ENCODE data around the gene KBTBD13.
"Not testable (repeated sequence)": the region's sequence is repeated elsewhere in the genome, so short reads cannot be mapped to it uniquely, and the experiment has no call there.

Gene KBTBD13

DNA sequence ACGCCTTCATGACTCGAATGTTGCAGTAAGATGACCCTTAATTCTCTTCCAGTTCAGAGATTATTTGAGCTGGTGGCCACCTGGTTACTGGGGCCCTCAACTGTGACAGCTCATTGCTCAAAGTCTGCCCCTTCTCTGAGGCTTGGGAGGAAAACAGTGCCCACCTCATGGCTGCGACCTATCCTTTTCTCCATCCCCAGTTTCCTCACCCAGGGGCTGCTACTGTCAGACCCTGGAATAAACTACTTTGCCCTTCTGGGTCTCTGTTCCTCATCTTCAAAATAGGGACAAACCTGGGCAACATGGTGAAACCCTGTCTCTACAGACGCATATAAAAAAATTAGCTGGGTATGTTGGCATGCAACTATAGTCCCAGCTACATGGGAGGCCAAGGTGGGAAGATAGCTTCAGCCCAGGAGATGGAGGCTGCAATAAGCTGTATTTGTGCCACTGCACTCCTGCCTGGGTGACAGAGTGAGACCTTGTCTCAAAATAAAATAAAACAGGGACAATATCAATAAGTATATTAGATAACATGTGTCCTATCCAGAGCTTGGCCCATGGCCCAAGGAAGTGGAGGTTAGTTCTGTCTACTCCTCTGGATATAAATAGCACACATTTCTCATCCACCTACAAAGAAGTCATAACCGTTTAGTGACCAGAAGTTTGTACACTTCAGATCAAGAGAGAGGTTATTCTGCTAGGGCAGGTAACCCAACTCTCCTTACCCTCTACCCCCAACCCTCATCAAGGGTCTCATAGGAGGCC, 6.6 kb upstream of the KBTBD13 start:
- DNase-seq (ENCODE audit: low read depth in 2 of 2): no peak

DNA sequence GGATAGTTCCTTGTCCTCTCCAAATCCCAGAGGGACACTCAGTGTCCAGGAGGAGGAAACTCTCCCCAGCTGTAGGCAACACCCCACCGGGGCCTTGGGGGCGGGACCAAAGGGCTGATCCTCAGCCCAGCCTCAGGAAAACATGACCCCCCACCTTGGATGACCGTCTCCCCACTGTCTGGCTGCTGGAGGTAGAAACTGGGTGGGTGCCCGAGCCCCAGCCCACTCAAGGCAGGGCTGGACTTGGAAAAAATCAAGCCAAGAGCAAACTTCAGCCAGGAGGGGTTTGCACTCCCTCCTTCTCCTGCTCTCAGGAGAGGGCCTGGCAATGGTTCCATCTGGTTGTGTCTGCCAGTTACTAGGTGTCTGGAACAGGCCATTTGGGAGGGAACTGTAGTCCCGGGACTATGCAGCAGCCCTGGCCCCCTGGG, 5.2 kb upstream of the KBTBD13 start:
- no peak for DNase-seq (ENCODE audit: low read depth in 2 of 2)

DNA sequence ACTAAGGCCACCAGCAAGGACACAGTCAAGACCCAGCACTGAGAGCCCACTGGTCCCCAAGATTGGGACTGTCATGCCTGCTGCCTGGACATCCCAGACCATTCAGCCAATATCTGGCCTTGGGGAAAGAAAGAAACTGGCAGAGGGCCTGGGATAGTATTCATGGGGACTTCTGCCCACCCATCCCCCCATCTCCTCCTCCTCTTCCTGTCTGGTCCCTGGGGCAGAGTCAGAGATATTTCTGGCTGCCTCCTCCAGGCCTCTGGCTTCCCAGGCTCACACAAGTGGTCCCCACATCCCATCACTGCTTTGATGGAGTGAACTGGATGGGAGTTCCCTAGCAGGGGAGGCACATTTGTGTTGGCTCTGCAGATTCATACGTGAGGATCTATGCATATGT, 4.5 kb upstream of the KBTBD13 start:
- DNase-seq (ENCODE audit: low read depth in 2 of 2): no peak

DNA sequence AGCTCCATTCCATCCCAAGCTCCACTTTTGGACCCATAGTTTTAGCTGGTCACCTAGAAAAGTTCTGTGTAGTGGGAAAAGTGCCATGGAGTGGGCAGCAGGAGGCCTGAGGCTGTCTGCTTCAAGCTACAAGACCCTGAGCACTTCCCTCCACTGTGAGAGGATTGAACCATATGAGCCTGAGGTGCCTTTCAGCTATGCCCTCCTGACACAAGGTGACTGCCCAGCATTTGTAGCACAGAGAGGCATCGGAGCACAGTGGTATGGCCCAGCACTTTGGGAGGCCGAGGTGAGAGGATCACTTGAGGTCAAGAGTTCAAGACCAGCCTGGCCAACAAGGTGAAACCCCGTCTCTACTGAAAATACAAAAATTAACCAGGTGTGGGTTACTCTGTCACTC, 3.9 kb upstream of the KBTBD13 start:
- no peak for DNase-seq (ENCODE audit: low read depth in 2 of 2)

DNA sequence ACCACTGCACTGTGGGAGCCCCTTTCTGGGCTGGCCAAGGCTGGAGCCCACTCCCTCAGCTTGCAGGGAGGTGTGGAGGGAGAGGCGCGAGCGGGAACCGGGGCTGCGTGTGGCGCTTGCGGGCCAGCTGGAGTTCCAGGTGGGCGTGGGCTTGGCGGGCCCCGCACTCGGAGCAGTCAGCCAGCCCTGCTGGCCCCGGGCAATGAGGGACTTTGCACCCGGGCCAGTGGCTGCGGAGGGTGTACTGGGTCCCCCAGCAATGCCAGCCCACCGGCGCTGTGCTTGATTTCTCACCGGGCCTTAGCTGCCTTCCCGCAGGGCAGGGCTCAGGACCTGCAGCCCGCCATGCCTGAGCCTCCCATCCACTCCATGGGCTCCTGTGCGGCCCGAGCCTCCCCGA, 1.6 kb upstream of the KBTBD13 start:
- not testable (repeated sequence) for DNase-seq (ENCODE audit: low read depth in 2 of 2)

DNA sequence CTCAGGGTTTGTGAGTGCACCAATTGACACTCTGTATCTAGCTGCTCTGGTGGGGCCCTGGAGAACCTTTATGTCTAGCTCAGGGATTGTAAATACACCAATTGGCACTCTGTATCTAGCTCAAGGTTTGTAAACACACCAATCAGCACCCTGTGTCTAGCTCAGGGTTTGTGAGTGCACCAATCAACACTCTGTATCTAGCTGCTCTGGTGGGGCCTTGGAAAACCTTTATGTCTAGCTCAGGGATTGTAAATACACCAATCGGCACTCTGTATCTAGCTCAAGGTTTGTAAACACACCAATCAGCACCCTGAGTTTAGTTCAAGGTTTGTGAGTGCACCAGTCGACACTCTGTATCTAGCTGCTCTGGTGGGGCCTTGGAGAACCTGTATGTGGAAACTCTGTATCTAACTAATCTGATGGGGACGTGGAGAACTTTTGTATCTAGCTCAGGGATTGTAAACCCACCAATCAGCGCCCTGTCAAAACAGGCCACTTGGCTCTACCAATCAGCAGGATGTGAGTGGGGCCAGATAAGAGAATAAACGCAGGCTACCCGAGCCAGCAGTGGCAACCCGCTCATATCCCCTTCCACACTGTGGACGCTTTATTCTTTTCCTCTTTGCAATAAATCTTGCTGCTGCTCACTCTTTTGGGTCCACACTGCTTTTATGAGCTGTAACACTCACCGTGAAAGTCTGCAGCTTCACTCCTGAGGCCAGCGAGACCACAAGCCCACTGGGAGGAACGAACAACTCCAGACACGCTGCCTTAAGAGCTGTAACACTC, 745 bp upstream of the KBTBD13 start:
- DNase-seq (ENCODE audit: low read depth in 2 of 2): not testable (repeated sequence)

DNA sequence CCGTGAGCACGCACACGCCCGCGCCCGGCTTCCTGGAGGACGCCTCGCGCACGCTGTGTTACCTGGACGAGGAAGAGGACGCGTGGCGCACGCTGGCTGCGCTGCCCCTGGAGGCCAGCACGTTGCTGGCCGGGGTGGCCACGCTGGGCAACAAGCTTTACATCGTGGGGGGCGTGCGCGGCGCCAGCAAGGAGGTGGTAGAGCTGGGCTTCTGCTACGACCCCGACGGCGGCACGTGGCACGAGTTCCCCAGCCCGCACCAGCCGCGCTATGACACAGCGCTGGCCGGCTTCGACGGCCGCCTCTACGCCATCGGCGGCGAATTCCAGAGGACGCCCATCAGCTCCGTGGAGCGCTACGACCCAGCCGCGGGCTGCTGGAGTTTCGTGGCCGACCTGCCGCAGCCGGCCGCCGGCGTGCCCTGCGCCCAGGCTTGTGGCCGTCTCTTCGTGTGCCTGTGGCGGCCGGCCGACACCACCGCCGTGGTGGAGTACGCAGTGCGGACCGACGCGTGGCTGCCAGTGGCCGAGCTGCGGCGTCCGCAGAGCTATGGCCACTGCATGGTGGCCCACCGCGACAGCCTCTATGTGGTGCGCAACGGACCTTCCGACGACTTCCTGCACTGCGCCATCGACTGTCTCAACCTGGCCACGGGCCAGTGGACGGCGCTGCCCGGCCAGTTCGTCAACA, 890 bp downstream of the KBTBD13 start:
- DNase-seq (ENCODE audit: low read depth in 2 of 2): no peak

DNA sequence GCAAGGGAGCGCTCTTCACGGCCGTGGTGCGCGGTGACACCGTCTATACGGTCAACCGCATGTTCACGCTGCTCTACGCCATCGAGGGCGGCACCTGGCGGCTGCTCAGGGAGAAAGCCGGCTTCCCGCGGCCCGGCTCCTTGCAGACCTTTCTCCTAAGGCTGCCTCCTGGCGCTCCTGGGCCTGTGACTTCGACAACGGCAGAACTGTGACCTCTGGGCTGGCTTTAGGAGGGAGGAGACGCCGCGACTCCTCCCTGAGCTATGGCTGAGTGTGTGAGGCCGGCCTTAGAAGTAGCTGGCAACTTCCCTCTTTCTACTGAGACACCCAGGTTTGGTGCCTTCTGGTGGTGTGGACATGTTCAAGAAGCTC, 1.4 kb downstream of the KBTBD13 start:
- peak; percentile 39 to 42 for DNase-seq (ENCODE audit: low read depth in 2 of 2)

DNA sequence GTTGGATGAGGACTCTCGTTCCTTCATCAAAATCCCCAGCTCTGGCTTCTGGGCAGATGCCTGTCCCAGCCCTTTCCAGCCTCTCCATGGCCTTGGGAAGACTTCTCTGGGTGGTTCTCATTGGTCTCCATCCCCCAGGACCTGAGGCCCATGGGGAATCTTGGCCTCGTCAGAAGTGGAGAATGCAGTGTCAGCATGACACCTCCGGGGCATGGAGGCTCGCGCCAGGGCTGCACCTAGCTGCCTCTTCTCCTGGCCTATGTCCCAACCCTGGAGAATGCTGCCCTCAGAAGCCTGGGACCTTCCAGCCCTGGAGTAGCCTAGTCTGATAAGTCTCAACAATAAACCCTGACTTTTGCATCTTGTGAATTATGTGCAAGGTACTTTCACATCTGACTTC, 3.0 kb downstream of the KBTBD13 start:
- DNase-seq (ENCODE audit: low read depth in 2 of 2): no peak

DNA sequence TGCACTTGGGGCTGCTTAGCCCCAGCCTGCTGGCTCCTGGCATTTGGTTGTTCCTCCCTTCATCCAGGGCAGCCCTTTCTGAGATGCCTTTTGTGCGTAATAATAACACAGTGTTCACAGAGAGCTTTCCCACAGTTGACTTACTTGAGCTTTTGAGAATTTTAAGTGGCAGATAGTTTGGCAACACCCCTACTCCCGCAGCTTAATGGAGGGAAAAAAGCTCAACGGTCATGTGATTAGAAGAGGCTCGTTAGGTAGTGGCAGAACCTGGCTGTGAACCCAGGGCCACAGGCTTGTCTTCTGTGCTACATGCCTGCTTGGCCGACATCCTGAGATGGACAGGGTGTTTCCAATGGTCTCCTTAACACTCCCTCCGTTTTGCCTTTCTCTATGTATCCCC, 4.7 kb downstream of the KBTBD13 start:
- no peak for DNase-seq (ENCODE audit: low read depth in 2 of 2)

DNA sequence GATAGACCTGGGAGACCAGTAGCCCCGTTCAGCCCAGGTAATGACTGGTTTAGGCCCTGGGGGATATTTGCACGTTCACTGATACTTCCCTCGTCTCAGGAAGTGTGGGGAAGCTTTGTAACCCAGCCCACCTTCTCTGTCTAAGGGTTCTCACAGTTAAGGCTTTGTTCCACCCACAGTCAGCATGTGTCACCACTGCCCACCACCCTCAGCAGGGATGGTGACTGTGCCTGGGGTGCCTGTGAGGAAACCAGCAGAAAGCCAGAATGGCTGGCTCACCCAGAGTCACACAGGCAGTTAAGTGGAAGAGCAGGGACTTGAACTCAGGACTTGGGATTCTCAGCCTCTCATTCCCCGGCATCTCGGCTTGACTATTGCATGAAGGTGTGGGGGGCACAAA, 5.2 kb downstream of the KBTBD13 start:
- DNase-seq (ENCODE audit: low read depth in 2 of 2): peak in 1 of 2 donors; percentile 13

DNA sequence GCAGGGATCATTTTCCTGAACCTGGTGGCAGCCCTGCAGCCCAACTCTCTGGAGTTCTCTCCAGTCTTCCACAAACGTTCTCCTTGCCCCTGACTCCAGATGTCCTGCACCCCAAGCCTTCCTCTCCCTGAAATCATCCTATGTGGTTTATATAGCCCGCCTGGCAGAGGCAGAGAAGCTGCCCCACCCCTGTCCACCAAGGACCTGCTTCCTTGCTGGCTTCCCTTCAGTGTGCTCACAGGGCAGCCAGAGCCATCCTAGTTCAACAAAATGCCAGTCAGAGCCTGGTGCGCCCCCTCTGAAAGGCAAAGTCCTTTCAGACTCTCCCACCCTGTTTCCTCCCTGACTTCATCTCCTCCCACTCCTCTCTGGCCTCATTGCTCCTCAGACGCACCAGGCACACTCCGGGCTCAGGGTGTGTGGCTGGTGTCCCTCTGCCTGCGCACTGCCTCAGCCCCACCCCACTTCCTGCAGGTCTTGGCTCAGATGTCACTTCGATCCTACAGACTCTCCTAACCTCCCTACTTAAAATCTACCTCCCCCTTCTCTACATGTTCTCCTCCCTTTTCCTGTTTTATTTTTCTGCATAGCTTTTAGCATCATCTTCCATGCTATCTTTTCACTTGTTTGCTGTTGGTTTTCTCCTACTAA, 5.9 kb downstream of the KBTBD13 start:
- DNase-seq (ENCODE audit: low read depth in 2 of 2): no peak

DNA sequence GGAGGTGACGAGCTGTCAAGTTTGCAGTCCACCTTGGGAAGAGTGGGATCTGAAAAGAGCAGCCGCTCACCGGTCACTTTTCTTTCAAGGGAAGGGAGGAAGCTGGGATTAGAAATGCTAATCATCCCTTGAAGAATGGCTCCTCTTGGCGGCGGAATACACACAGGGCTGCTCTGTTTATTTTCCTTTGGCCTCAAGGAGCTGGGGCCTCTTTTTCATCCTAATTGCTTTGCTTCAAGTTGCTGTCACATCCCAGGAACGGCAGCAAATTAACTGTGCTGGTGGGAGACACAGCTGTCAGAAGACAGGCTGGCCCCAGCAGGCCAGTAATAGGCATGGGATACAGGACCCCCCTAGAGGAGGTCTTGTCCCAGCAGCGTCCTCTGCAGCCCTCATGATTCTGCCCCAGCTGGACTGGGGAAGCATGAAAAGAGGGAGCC, 6.7 kb downstream of the KBTBD13 start:
- no peak for DNase-seq (ENCODE audit: low read depth in 2 of 2)

DNA sequence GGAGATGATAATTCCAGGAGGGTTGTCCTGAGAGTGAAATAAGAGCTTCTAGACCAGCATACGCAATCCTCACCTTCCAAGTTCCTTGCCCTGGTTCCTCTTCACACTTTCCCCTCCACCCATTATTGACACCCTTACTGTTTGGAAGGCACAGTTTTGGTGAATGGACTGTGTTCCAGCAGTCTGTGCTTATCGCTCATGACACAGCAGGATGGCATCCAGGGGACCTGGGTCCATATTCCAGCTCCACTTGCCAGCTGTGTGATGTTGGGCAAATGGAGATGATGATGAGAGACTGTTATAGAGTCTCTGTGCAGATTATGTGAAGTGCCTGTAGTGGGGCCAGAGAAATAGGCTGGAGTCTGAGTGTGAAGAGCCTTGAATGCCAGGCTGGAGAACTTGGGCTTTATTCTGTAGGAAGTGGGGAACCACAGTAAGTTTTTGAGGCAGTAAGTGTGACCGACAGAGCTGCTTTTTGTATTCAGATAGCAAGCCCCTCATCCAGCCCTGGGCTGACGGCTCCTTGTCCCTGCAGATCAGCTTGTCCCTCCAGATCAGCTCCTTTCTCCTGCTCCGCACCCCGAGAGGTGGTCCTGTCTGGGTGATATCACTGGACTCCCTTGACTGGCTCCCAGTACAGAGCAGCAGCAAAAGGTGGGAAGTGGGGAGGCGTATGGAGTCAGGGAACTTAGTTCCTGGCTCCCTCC, 8.1 kb downstream of the KBTBD13 start:
- DNase-seq (ENCODE audit: low read depth in 2 of 2): no peak

DNA sequence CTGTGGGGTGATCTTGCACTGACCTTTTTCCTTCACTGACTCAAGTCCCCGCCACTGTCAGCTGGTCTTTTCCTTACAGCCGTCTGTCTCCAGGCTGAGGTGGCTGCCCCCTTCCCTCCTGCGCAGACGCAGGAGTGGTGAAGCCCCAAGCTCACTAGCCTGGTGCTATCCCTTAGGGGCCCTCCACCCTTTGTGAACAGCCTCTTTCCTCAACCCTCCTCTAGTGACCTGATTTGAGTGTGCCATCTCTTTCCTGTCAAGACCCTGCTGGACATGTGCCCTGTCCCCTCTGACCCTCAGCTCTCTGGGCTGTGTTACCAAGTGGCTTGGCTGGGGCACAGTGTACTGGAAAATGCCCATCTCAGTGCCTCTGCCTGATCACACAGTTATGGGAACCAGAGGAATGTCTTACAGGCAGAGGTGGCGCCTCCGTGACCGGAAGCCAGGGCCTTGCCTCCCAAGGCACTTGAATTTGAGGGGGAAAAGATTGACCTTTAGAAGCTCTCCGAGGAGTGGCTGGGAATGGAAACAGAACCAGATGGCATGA, 8.7 kb downstream of the KBTBD13 start:
- no peak for DNase-seq (ENCODE audit: low read depth in 2 of 2)

DNA sequence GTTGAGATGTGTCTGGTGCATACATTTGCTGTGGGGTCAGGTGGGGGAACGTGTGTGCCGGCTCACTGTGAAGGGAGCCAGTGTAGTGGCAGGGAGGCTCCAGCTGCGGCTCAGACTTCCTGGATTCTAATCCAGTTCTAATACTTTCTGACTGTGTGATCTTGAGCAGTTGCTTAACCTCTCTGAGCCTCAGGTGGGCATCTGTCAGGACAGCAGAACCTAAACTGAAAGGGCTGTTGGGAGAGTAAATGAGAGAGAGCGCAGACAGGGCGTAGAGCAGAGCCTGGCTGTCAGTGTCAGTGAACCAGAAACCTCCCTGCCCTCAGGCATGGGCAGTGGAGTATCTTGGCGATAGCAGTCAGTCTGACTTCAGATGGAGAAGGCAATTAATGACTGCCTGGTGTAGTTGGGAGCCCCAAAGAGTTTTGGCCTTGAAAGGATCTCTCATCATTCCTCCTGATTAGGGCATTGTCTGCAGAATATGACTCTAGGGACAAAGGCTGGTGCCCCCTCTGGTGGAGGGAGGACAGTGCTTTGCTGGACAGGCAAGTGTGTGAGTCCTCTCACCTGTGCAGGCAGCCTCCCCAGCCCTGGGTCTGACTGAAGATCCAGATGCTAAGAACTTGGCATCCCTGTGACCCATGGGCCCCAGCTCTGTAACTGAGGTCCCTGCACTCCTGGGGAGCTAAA, 9.6 kb downstream of the KBTBD13 start:
- no peak for DNase-seq (ENCODE audit: low read depth in 2 of 2)

DNA sequence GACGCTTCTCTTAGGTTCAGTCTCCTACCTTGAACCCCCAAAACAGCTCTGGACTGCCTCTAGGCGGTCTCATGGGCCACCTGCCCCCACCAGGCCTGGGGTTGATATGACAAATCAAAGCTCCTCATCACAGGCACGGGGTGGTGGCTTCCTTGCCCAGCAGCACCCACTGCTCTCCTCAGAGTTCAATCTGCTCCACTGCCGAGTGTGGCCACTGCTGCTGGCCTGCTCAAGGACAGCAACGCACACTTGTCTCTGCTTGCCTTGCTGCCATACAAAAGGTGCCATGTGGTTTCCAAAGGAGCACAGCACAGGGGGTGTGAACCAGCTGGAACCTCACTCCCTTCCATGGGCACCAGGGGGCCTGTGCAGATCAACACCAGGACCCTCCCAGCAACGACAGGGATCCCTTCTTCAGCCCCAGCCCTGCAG, 10.2 kb downstream of the KBTBD13 start:
- DNase-seq (ENCODE audit: low read depth in 2 of 2): no peak

DNA sequence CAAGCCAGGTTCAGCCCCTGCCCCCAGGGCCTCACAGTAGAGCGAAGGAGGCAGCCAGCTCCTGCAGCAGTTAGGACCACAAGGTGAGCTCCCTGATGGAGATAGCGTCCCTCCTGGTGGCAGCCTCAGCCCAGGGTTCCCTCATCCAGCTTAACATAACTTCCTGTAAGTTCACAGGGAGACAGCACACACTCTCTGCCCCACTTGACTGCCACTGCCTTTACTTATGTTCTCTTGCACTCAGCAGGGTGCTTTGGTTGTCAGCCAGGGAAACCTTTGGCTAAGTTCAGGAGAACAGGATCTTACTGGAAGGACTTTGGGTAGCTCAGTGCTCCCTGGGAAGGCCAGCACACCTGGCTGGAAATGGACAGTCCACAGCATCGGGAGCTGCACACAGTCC, 10.9 kb downstream of the KBTBD13 start:
- DNase-seq (ENCODE audit: low read depth in 2 of 2): no peak

DNA sequence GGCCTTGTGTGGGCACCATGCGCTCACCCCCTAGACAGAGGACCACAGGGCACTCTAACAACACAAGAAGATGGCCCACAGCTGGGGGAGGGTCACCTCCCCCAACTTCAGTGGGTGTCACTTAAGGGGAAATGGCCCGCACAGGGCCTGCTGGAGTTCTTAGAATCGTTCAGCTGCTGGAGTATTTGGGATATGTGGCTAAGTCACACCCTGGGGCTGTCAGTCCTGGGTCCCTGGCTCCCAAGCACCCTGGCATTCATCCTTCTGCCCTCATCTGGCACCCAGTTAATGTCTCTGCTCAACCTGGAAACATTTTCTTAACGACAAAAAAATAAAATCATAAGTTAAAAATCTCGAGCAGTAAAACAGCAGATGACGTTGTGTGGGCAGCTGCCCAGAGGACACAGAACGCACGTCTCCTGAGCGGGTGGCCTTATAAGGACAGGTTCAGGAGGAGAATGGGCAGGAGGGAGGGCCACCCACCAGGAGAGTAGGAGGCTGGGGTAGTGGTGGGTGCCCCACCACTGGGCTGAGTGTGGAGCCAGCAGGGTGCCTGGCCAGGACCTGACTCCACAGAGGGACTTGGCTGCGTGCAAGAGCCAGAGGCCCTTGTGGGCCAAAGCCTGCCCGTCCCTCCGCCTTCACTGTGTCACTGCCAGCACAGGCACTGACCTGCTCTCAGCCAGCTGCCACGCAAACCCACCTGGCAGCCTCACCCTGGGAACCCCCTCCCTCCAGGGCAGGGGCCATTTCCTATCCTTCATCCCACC, 11.5 kb downstream of the KBTBD13 start:
- DNase-seq (ENCODE audit: low read depth in 2 of 2): no peak

DNA sequence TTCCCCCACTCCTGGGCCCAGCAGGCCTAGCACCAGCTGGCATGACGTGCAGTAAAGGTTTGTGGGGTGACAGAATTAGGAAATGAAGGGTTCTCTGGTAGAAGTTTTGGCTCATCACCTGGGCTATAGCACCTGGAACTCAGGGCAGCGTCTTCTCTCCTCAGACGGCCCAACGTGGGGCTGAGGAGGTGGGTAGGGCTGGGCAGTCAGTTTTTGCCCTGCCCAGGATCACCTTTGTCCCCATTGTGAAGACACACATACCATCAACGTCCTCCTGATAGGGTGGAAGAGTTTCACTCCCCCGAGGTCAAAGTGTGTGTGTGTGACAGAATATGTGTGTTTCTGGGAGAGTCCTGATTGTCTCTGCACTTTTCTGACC, 12.1 kb downstream of the KBTBD13 start:
- no peak for DNase-seq (ENCODE audit: low read depth in 2 of 2)

Data from stimulated activated CD8-positive, alpha-beta memory T cell treated with anti-CD3 and anti-CD28 coated beads, Interleukin-2, amount 100 ng/mL, for 48 hours (primary cell).